Measurements from ENCODE around the gene RGS16. TPM values are rescaled to one million over a fixed set of nuclear protein-coding genes. Genes with fewer than 3 reads are reported as not detected.

The RGS16 gene
- total and polyA plus RNA-seq, 7 donors: 0.46 to 12.4 (median 2.5) TPM

DNA sequence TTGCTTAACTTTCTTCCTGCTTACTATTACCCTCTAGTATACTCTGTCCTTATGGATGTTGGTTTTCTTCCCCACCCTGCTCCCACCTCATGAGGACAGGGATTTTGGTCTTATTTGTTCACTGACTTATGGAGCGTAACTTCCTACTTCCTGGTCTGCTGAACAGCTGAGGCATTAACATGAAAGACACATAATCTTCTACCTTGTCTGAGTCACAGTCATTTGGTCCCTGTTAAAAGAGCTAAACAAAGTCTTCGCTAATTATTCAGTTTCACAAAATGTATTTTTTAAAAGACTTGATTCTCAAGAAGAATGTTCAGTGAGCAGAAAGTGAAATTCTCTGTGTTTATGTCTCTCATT, 33.6 kb downstream of the RGS16 start:
- no peak for TF ChIP-seq POLR2AphosphoS5 (IDR thresholded peaks at IDR 0.05)
- no peak for TF ChIP-seq EP300 (IDR thresholded peaks at IDR 0.05)
- TF ChIP-seq POLR2A (IDR thresholded peaks at IDR 0.05): no peak
- TF ChIP-seq CTCF (IDR thresholded peaks at IDR 0.05): no peak
- Histone ChIP-seq H3K36me3 (peaks cover 0 to 24% (median 7%) of the 10 kb centered on the region in 4 donors), H3K4me3 (no peak overlapping the region), H3K27ac (no peak overlapping the region), H3K4me1 (no peaks in the 10 kb centered on the region), H3K9me3 (no peaks in the 10 kb centered on the region), H3K27me3 (no peaks in the 10 kb centered on the region)
- no peak for DNase-seq
- intact Hi-C loops (cut with DNase I): no loop called here
- WGBS, 2 donors: 57 to 60% methylated on average over 2 of the region's 2 CpGs

GRCh38 chr1:182569939-182570610, 34.1 kb downstream of the RGS16 start:
- H3K27me3 ChIP-seq: no peaks in the 10 kb centered on the region
- no peak overlapping the region for H3K27ac ChIP-seq
- no peak for DNase-seq
- intact Hi-C loops (cut with DNase I): no loop called here
- H3K36me3 ChIP-seq: peaks cover 0 to 19% (median 6%) of the 10 kb centered on the region in 4 donors
- no peaks in the 10 kb centered on the region for H3K4me1 ChIP-seq
- WGBS, 2 donors: 87 to 92% methylated on average over 6 of the region's 6 CpGs
- TF ChIP-seq CTCF (IDR thresholded peaks at IDR 0.05): no peak
- no peak for TF ChIP-seq POLR2A (IDR thresholded peaks at IDR 0.05)
- TF ChIP-seq POLR2AphosphoS5 (IDR thresholded peaks at IDR 0.05): no peak
- no peak for TF ChIP-seq EP300 (IDR thresholded peaks at IDR 0.05)
- H3K4me3 ChIP-seq: no peak overlapping the region
- H3K9me3 ChIP-seq: no peaks in the 10 kb centered on the region

GRCh38 chr1:182568647-182569284, 35.4 kb downstream of the RGS16 start:
- 69 to 85% methylated on average over 3 of the region's 3 CpGs for WGBS, 2 donors
- Histone ChIP-seq H3K27ac (no peak overlapping the region), H3K4me3 (no peak overlapping the region), H3K4me1 (no peaks in the 10 kb centered on the region), H3K36me3 (peaks cover 0 to 7% (median 0%) of the 10 kb centered on the region in 4 donors), H3K27me3 (no peaks in the 10 kb centered on the region), H3K9me3 (no peaks in the 10 kb centered on the region)
- no peak for DNase-seq
- intact Hi-C loops (cut with DNase I): no loop called here
- TF ChIP-seq POLR2A (IDR thresholded peaks at IDR 0.05) (no peak), POLR2AphosphoS5 (IDR thresholded peaks at IDR 0.05) (no peak), CTCF (IDR thresholded peaks at IDR 0.05) (no peak), EP300 (IDR thresholded peaks at IDR 0.05) (no peak)

- DNase-seq: no peak
- no peaks in the 10 kb centered on the region for H3K9me3 ChIP-seq
- H3K27me3 ChIP-seq: no peaks in the 10 kb centered on the region
- TF ChIP-seq POLR2AphosphoS5 (IDR thresholded peaks at IDR 0.05) (no peak), POLR2A (IDR thresholded peaks at IDR 0.05) (no peak), EP300 (IDR thresholded peaks at IDR 0.05) (no peak), CTCF (IDR thresholded peaks at IDR 0.05) (no peak)
- H3K4me1 ChIP-seq: no peaks in the 10 kb centered on the region
- H3K36me3 ChIP-seq: no peaks in the 10 kb centered on the region
- H3K4me3 ChIP-seq: no peak overlapping the region
- intact Hi-C loops (cut with DNase I): no loop called here
- 92 to 97% methylated on average over 5 of the region's 5 CpGs for WGBS, 2 donors
- no peak overlapping the region for H3K27ac ChIP-seq
Measured at GRCh38 chr1:182567629-182568028, 36.6 kb downstream of the RGS16 start.
